Measurements from ENCODE around the gene NEDD8. TPM values are rescaled to one million over a fixed set of nuclear protein-coding genes. Genes with fewer than 3 reads are reported as not detected.

Gene NEDD8
- total RNA-seq, 2 donors from 2014 or later = 28.7 to 77.6 TPM

GRCh38 chr14:24194873-24195185 is 37.3 kb downstream of the NEDD8 start:
- H3K36me3 ChIP-seq (replicated peaks in 1 of 2; ENCODE audit: insufficient read depth in 1 of 2, low read depth in 2 of 2) = peaks cover 0 to 6% of the 10 kb centered on the region in 2 donors
- TF ChIP-seq POLR2A (IDR thresholded peaks at IDR 0.05) = no peak
- no peak for TF ChIP-seq CTCF (IDR thresholded peaks at IDR 0.05)
- no peaks in the 10 kb centered on the region for H3K27me3 ChIP-seq
- DNase-seq = no peak
- H3K4me1 ChIP-seq = peaks cover 54% of the 10 kb centered on the region
- ATAC-seq = no peak
- H3K9me3 ChIP-seq = no peaks in the 10 kb centered on the region
- H3K4me3 ChIP-seq = peak overlapping the region; percentile 78 to 87
- 13 to 18% methylated on average over 3 to 8 of the region's 8 CpGs for WGBS, 2 donors
- peak overlapping the region; percentile 92 to 98 (median 96) for H3K27ac ChIP-seq
- intact Hi-C loops (cut with DNase I) = no loop called here

GRCh38 chr14:24194186-24194872 is 37.8 kb downstream of the NEDD8 start:
- H3K9me3 ChIP-seq = no peaks in the 10 kb centered on the region
- intact Hi-C loops (cut with DNase I) = no loop called here
- DNase-seq (no peak), ATAC-seq (no peak)
- 47 to 57% methylated on average over 7 of the region's 7 CpGs for whole genome bisulfite sequencing, 2 donors
- H3K4me3 ChIP-seq = peak overlapping the region in 1 of 2 donors; percentile 87
- H3K27me3 ChIP-seq = no peaks in the 10 kb centered on the region
- peaks cover 0 to 3% of the 10 kb centered on the region in 2 donors for H3K36me3 ChIP-seq (replicated peaks in 1 of 2; ENCODE audit: insufficient read depth in 1 of 2, low read depth in 2 of 2)
- TF ChIP-seq CTCF (IDR thresholded peaks at IDR 0.05) = no peak
- H3K27ac ChIP-seq = peak overlapping the region; percentile 92 to 98 (median 96)
- H3K4me1 ChIP-seq = peaks cover 56% of the 10 kb centered on the region

GRCh38 chr14:24192933-24193332 is 39.2 kb downstream of the NEDD8 start:
- TF ChIP-seq CTCF (IDR thresholded peaks at IDR 0.05) (no peak), POLR2A (IDR thresholded peaks at IDR 0.05) (no peak)
- no peak for ATAC-seq
- Histone ChIP-seq H3K9me3 (no peaks in the 10 kb centered on the region), H3K27ac (no peak overlapping the region), H3K4me3 (no peak overlapping the region), H3K27me3 (no peaks in the 10 kb centered on the region), H3K36me3 (replicated peaks in 1 of 2; ENCODE audit: insufficient read depth in 1 of 2, low read depth in 2 of 2) (peaks cover 0 to 3% of the 10 kb centered on the region in 2 donors), H3K4me1 (peaks cover 54% of the 10 kb centered on the region)
- intact Hi-C loops (cut with DNase I) = no loop called here
- WGBS, 2 donors = 92 to 93% methylated on average over 4 to 15 of the region's 15 CpGs
- no peak for DNase-seq

GRCh38 chr14:24190416-24190815 is 41.8 kb downstream of the NEDD8 start:
- ATAC-seq = no peak
- intact Hi-C loops (cut with DNase I) = no loop called here
- H3K4me3 ChIP-seq = no peak overlapping the region
- H3K27me3 ChIP-seq = no peaks in the 10 kb centered on the region
- no peak overlapping the region for H3K27ac ChIP-seq
- 83 to 88% methylated on average over 7 to 10 of the region's 10 CpGs for WGBS, 2 donors
- peaks cover 0 to 3% of the 10 kb centered on the region in 2 donors for H3K36me3 ChIP-seq (replicated peaks in 1 of 2; ENCODE audit: insufficient read depth in 1 of 2, low read depth in 2 of 2)
- no peak for DNase-seq
- H3K9me3 ChIP-seq = no peaks in the 10 kb centered on the region
- no peak for TF ChIP-seq CTCF (IDR thresholded peaks at IDR 0.05)
- no peak for TF ChIP-seq POLR2A (IDR thresholded peaks at IDR 0.05)
- peaks cover 50% of the 10 kb centered on the region for H3K4me1 ChIP-seq

- Histone ChIP-seq H3K27ac (peak overlapping the region in 2 of 4 donors; percentile 15 to 87), H3K4me3 (no peak overlapping the region), H3K9me3 (no peaks in the 10 kb centered on the region), H3K27me3 (no peaks in the 10 kb centered on the region), H3K36me3 (replicated peaks in 1 of 2; ENCODE audit: insufficient read depth in 1 of 2, low read depth in 2 of 2) (peaks cover 0 to 6% of the 10 kb centered on the region in 2 donors), H3K4me1 (peaks cover 45% of the 10 kb centered on the region)
- intact Hi-C loops (cut with DNase I) = no loop called here
- no peak for DNase-seq
- no peak for ATAC-seq
- TF ChIP-seq CTCF (IDR thresholded peaks at IDR 0.05) (no peak), POLR2A (IDR thresholded peaks at IDR 0.05) (no peak)
- WGBS, 2 donors = 84 to 90% methylated on average over 9 of the region's 9 CpGs
Observed at GRCh38 chr14:24189460-24189859, 42.7 kb downstream of the NEDD8 start.
